ENCODE measurements around the gene IL9R.

GRCh38 chrX:155956099-155956498 is 41.4 kb upstream of the IL9R start:
- TF ChIP-seq POLR2AphosphoS5 (IDR thresholded peaks at IDR 0.05) (no peak), CTCF (IDR thresholded peaks at IDR 0.05) (no peak), EP300 (IDR thresholded peaks at IDR 0.05) (no peak), POLR2A (IDR thresholded peaks at IDR 0.05; ENCODE audit: low read depth) (no peak)
